ENCODE results near the gene PRKAG3. TPM values are rescaled to one million over a fixed set of nuclear protein-coding genes. Genes with fewer than 3 reads are reported as not detected.

Gene PRKAG3
- polyA plus RNA-seq, 1 of the 3 experiments (the other 2 are of a cell fraction): not detected

DNA sequence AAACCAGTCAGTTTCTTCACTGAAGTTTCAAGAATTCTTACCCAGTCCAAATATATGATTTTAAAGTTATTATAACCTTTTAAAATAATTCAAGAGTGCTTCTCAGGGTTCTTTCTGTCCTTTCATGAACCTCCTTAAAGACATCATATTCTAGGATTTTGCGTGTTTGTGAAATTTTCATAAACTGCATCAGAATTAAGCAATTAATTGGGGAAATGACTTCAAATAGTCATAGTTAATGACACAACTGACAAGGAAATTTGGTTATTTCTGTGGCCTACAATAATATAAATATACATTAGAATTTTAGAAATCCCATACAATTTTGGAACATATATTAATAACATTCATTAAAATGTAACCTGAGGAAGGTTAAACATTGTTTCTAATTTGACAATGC, 39.2 kb downstream of the PRKAG3 start:
- ChIA-PET CTCF (no interaction called here), POLR2A (no interaction called here)

More for the DNA sequence above, 39.2 kb downstream of the PRKAG3 start:
- 88% methylated on average over 1 of the region's 1 CpG for WGBS (ENCODE audit: low lambda C conversion rate)
- Histone ChIP-seq H3K9me2 (no peaks in the 10 kb centered on the region), H2AFZ (ENCODE audit: low read depth) (no peak overlapping the region), H4K20me1 (ENCODE audit: insufficient read depth) (no peaks in the 10 kb centered on the region), H3K36me3 (replicated peaks in 1 of 2; ENCODE audit: control insufficient read depth in 1 of 2, insufficient read depth in 2 of 2, low read length in 1 of 2) (no peaks in the 10 kb centered on the region), H3K27me3 (ENCODE audit: insufficient read depth) (no peaks in the 10 kb centered on the region; the same call in 1 of the 2 replicates), H3K4me3 (ENCODE audit: low read depth in 2 of 2, low read length in 1 of 2) (no peak overlapping the region), H3K27ac (ENCODE audit: low read depth in 2 of 2, low read length in 1 of 2) (no peak overlapping the region), H3K4me1 (ENCODE audit: control insufficient read depth in 1 of 2, insufficient read depth in 2 of 2, low read depth in 1 of 2, low read length in 1 of 2) (no peaks in the 10 kb centered on the region), H3K4me2 (no peak overlapping the region), H3F3A (replicated peaks; ENCODE audit: insufficient read depth) (no peaks in the 10 kb centered on the region), H3K9me3 (no peaks in the 10 kb centered on the region), H3K9ac (no peak overlapping the region), H3K79me2 (ENCODE audit: insufficient read depth) (no peaks in the 10 kb centered on the region)
- TF ChIP-seq, protein P1, sequence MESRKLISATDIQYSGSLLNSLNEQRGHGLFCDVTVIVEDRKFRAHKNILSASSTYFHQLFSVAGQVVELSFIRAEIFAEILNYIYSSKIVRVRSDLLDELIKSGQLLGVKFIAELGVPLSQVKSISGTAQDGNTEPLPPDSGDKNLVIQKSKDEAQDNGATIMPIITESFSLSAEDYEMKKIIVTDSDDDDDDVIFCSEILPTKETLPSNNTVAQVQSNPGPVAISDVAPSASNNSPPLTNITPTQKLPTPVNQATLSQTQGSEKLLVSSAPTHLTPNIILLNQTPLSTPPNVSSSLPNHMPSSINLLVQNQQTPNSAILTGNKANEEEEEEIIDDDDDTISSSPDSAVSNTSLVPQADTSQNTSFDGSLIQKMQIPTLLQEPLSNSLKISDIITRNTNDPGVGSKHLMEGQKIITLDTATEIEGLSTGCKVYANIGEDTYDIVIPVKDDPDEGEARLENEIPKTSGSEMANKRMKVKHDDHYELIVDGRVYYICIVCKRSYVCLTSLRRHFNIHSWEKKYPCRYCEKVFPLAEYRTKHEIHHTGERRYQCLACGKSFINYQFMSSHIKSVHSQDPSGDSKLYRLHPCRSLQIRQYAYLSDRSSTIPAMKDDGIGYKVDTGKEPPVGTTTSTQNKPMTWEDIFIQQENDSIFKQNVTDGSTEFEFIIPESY (IDR thresholded peaks at IDR 0.05; ENCODE audit: borderline replicate concordance, low read depth): no peak
- TF ChIP-seq EP300 (IDR thresholded peaks at IDR 0.05; ENCODE audit: borderline replicate concordance in 1 of 2, low read depth in 1 of 2, low read length in 1 of 2) (no peak), RAD21 (IDR thresholded peaks at IDR 0.05; ENCODE audit: low read length) (no peak), RXRA (IDR thresholded peaks at IDR 0.05; ENCODE audit: borderline replicate concordance, low read depth) (no peak), JUND (IDR thresholded peaks at IDR 0.05) (no peak)
- TF ChIP-seq, protein P2, sequence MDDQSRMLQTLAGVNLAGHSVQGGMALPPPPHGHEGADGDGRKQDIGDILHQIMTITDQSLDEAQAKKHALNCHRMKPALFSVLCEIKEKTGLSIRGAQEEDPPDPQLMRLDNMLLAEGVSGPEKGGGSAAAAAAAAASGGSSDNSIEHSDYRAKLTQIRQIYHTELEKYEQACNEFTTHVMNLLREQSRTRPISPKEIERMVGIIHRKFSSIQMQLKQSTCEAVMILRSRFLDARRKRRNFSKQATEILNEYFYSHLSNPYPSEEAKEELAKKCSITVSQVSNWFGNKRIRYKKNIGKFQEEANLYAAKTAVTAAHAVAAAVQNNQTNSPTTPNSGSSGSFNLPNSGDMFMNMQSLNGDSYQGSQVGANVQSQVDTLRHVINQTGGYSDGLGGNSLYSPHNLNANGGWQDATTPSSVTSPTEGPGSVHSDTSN (IDR thresholded peaks at IDR 0.05): no peak
- TF ChIP-seq, protein P3, sequence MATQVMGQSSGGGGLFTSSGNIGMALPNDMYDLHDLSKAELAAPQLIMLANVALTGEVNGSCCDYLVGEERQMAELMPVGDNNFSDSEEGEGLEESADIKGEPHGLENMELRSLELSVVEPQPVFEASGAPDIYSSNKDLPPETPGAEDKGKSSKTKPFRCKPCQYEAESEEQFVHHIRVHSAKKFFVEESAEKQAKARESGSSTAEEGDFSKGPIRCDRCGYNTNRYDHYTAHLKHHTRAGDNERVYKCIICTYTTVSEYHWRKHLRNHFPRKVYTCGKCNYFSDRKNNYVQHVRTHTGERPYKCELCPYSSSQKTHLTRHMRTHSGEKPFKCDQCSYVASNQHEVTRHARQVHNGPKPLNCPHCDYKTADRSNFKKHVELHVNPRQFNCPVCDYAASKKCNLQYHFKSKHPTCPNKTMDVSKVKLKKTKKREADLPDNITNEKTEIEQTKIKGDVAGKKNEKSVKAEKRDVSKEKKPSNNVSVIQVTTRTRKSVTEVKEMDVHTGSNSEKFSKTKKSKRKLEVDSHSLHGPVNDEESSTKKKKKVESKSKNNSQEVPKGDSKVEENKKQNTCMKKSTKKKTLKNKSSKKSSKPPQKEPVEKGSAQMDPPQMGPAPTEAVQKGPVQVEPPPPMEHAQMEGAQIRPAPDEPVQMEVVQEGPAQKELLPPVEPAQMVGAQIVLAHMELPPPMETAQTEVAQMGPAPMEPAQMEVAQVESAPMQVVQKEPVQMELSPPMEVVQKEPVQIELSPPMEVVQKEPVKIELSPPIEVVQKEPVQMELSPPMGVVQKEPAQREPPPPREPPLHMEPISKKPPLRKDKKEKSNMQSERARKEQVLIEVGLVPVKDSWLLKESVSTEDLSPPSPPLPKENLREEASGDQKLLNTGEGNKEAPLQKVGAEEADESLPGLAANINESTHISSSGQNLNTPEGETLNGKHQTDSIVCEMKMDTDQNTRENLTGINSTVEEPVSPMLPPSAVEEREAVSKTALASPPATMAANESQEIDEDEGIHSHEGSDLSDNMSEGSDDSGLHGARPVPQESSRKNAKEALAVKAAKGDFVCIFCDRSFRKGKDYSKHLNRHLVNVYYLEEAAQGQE (IDR thresholded peaks at IDR 0.05; ENCODE audit: low read depth, low read length): no peak
- TF ChIP-seq, protein P4, sequence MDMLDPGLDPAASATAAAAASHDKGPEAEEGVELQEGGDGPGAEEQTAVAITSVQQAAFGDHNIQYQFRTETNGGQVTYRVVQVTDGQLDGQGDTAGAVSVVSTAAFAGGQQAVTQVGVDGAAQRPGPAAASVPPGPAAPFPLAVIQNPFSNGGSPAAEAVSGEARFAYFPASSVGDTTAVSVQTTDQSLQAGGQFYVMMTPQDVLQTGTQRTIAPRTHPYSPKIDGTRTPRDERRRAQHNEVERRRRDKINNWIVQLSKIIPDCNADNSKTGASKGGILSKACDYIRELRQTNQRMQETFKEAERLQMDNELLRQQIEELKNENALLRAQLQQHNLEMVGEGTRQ (IDR thresholded peaks at IDR 0.05; ENCODE audit: borderline replicate concordance, low read depth, low read length): no peak
- TF ChIP-seq, protein P5, sequence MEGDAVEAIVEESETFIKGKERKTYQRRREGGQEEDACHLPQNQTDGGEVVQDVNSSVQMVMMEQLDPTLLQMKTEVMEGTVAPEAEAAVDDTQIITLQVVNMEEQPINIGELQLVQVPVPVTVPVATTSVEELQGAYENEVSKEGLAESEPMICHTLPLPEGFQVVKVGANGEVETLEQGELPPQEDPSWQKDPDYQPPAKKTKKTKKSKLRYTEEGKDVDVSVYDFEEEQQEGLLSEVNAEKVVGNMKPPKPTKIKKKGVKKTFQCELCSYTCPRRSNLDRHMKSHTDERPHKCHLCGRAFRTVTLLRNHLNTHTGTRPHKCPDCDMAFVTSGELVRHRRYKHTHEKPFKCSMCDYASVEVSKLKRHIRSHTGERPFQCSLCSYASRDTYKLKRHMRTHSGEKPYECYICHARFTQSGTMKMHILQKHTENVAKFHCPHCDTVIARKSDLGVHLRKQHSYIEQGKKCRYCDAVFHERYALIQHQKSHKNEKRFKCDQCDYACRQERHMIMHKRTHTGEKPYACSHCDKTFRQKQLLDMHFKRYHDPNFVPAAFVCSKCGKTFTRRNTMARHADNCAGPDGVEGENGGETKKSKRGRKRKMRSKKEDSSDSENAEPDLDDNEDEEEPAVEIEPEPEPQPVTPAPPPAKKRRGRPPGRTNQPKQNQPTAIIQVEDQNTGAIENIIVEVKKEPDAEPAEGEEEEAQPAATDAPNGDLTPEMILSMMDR (IDR thresholded peaks at IDR 0.05): no peak
- DNase-seq: no peak

All from SK-N-SH (cell line).